ENCODE results near the gene ZDHHC23.

Gene ZDHHC23

GRCh38 chr3:113947372-113948014 is at the start of gene ZDHHC23:
ZDHHC23 (plus strand) TSS chr3:113948013; CDS start chr3:113948803, 790 bp downstream.
- peak; percentile 4 to 53 (median 15) for DNase-seq (ENCODE audit: low read depth in 2 of 3, low spot score in 1 of 3)

GRCh38 chr3:113898892-113899291 is 48.9 kb upstream of the ZDHHC23 start:
- no peak for DNase-seq (ENCODE audit: low read depth in 2 of 3, low spot score in 1 of 3)

DNA sequence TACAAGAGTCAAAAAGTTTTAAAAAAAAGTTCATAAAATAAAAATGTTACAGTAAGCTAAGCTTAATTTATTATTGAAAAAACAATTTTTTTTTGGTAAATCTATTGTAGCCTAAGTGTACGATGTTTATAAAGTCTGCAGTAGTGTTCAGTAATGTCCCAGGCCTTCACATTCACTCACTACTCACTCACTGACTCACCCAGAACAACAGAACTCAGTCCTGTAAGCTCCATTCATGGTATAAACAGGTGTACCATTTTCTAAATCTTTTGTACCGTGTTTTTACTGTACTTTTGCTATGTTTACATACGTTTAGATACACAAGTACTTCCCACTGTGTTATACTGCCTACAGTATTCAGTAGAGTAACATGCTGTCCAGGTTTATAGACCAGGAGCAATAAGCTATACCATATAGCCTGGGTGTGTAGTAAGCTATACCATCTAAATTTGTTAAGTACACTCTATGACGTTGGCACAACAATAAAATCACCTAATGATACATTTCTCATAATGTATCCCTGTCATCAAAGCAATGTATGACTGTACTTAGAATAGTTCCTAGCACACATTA is 41.2 kb upstream of the ZDHHC23 start:
- DNase-seq (ENCODE audit: low read depth in 2 of 3, low spot score in 1 of 3), result no peak

DNA sequence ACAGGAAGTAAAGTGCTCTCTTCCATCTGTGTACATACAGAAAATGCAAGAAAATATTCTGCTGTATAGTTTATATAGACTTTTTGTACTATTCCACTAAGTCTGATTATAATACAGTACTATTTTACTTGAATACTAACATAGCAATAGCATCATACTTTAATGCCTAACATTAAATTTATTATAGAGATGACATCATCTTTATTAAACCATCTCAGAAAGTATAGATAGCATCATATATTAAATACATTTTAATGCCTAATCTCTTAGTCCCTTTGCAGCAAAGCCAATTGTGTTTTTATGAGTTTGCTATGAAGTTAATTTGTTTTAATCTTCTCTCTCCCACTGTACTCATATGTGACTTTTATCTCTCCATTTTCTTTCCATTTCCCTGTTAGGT is 39.7 kb upstream of the ZDHHC23 start:
- DNase-seq (ENCODE audit: low read depth in 2 of 3, low spot score in 1 of 3), result no peak

DNA sequence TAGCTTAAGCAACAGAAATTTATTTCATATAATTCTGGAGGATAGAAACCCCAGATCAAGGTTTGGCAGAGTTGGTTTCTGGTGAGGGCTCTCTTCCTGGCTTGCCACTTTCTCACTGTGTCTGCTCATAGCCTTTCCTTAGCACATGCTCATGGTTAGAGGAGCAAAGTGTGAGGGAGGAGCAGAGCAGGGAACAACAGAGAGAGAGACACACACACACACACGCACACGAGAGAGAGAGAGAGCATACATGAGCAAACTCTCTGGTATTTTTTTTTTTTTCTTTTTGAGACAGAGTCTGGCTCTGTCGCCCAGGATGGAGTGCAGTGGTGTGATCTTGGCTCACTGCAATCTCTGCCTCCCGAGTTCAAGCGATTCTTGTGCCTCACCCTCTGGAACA is 36.8 kb upstream of the ZDHHC23 start:
- no peak for DNase-seq (ENCODE audit: low read depth in 2 of 3, low spot score in 1 of 3)

DNA sequence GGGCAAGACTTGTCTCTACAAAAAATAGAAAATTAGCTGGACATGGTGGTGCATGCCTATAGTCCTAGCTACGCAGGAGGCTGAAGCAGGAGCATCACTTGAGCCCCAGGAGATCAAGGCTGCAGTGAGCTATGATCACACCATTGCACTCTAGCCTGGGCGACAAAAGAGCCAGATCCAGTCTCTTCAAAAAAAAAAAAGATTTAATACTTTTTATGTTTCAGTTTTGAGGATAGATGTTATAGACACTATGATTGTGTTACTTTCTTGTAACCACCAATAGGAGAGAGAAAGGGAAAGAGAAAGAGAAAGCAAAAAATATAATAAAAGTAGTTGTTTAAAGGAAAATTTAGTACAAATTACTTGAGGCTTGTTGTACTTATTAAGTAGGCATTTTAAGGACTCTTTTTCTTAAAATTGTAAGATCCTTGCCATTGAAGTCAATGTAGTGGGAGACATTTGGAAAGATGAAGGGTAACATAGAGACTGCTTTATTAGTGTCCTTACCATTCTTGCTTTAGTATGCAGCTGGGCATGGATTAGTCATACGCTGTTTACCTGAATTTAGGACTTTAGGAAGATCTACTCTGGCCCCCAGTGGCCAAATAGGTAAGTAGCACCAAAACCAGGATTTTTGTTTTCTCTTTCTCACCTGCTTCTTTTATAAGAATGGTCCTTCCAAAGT is 35.1 kb upstream of the ZDHHC23 start:
- peak in 1 of 3 donors; percentile 14 for DNase-seq (ENCODE audit: low read depth in 2 of 3, low spot score in 1 of 3)

- no peak for DNase-seq (ENCODE audit: low read depth in 2 of 3, low spot score in 1 of 3)
These were observed 33.2 kb upstream of the ZDHHC23 start for GRCh38 chr3:113914646-113915045.

- DNase-seq (ENCODE audit: low read depth in 2 of 3, low spot score in 1 of 3), result no peak
These were observed 20.3 kb upstream of the ZDHHC23 start for GRCh38 chr3:113927556-113927955.

DNA sequence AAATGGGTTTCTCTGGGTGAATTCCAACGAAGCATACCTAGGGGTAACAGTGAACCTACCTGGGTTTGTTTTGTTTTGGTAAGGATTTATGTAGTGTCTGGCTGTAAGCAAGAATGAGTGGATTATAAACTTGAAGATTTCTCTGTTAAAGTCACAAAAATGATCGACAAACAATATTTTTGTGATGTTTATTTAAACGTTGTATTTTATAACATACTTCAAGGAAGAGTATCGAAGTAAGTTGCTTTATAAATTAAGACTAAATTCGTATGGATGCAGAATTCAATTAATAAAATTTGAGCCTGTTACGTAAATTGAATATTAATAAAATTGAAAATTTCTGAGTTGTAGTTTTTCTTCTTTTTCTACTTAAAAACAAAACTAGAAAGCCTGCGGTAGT is 982 bp upstream of the ZDHHC23 start:
- no peak for DNase-seq (ENCODE audit: low read depth in 2 of 3, low spot score in 1 of 3)

DNA sequence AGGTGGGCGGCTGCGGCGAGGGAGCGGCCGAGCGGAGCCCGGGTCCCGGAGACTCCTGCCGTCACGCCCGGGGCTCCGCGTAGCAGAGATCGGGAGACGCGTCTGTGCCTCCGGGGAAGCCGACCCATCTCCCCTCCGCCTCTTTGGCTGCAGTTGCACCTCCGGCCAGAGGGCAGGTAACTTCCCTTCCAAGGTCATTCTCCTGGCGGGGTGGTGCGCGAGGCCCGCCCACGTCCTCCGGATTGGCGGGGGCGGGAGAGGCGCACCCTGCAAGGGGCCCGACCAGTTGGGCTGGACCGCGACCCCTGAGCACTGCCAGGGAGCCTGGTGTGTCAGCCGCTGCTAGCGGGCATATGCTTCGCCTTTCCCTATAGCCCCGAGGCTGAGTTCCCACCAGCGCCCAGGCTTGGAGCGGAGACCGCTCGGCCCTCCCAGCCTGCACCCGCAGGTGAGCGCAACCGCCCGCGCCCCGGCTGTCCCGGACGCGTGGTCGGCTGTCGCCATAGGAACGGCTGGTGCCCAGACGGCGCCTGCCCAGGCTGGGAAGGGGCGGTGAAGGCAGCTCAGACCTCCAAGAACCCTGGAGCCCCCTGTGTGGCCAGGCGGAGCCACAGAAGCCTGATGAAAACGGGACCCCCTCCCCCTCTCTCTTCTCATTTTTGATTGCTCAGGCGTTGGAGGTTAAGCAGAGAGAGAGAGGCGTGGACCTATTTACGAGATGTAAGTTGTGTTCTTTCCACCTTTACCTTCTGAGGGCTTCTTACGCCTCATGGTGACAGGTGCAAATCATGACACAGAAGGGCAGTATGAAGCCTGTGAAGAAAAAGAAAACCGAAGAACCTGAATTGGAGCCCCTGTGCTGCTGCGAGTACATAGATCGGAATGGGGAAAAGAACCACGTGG is 453 bp downstream of the ZDHHC23 start:
- peak in 2 of 3 donors; percentile 1 to 5 for DNase-seq (ENCODE audit: low read depth in 2 of 3, low spot score in 1 of 3)

DNA sequence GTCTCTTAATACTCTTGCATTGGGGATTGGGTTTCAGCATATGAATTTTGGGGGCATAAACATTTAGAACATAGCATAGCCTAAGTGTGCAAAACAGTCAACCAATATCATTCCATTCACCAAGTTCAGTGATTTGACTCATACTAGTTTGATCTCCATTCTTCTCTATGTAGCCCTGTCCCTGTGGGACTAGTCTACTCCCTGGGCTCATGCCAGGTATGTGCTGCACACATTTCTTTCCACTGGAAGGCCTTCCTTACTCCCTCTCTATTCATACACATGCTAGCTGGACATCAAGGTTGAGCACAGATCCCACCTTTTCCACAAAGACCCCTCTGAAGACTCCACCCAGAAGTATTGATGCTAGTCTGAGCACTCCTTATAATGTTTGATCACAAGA is 5.1 kb downstream of the ZDHHC23 start:
- DNase-seq (ENCODE audit: low read depth in 2 of 3, low spot score in 1 of 3), result no peak

- DNase-seq (ENCODE audit: low read depth in 2 of 3, low spot score in 1 of 3), result no peak
These were observed 5.9 kb downstream of the ZDHHC23 start for GRCh38 chr3:113953677-113954076.

DNA sequence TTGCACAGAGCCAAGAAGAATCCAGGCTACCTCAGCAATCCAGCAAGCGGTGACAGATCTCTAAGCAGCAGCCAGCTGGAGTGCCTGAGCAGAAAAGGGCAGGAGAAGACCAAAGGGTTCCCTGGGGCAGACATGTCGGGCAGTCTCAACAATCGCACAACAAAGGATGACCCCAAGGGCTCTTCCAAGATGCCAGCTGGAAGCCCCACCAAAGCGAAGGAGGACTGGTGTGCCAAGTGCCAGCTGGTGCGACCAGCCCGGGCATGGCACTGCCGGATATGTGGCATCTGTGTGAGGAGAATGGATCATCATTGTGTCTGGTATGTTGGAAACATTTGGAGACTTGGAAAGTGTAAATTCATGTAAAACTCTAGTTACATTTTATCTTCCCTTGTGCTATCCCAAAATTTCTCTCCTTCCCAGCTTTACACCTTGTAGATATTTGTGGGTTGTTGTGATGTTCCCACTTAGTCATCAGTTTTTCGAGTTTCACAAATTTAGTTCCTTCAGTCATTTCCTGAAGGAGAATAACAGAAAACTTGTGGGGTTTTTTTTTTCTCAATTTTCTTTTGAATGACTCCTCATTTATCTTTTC is 6.4 kb downstream of the ZDHHC23 start:
- no peak for DNase-seq (ENCODE audit: low read depth in 2 of 3, low spot score in 1 of 3)

DNA sequence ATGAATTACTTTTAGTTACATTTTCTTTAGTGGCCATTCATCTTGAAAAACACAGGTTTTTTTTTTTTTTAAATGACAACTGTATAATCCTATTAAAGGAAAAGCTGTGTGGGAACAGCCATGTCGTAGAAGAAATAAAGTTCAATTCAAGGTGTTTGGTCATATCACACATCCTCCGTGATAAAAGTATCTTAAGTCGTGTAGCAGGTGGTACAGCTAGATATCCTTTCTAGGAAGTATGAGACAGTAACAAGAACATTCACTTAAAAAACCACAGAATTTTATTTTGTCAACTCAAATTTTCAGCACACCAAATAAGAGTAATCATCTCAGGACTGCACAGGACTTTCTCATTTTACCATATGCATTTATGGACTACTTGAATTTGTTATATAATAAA is 16.1 kb downstream of the ZDHHC23 start:
- DNase-seq (ENCODE audit: low read depth in 2 of 3, low spot score in 1 of 3), result no peak

- DNase-seq (ENCODE audit: low read depth in 2 of 3, low spot score in 1 of 3), result no peak
These were observed 18.4 kb downstream of the ZDHHC23 start for GRCh38 chr3:113966172-113966571.

GRCh38 chr3:113968986-113969385 is 21.2 kb downstream of the ZDHHC23 start:
- no peak for DNase-seq (ENCODE audit: low read depth in 2 of 3, low spot score in 1 of 3)

- no peak for DNase-seq (ENCODE audit: low read depth in 2 of 3, low spot score in 1 of 3)
These were observed 30.0 kb downstream of the ZDHHC23 start for GRCh38 chr3:113977822-113978221.

GRCh38 chr3:113979916-113980315 is 32.1 kb downstream of the ZDHHC23 start:
- no peak for DNase-seq (ENCODE audit: low read depth in 2 of 3, low spot score in 1 of 3)

DNA sequence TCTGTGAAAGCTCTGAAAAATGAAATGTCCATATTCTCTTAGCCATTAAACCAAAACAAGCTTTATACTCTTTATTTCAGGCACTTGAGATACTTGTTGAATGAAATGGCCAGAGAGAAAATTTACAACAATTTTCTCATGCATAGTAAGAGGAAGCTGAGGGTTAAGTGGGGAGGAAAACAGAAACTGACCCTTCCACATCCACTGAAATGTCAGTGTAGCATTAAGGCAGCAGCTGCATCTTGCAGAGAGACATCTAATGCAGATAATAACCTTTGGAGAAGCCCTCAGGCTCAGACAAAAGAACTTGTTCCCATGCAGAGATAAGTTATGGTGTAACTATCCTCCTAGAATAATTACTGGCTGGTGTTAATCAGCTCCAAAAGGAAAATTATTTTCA is 34.0 kb downstream of the ZDHHC23 start:
- DNase-seq (ENCODE audit: low read depth in 2 of 3, low spot score in 1 of 3), result no peak

- no peak for DNase-seq (ENCODE audit: low read depth in 2 of 3, low spot score in 1 of 3)
These were observed 35.7 kb downstream of the ZDHHC23 start for GRCh38 chr3:113983544-113983943.

DNA sequence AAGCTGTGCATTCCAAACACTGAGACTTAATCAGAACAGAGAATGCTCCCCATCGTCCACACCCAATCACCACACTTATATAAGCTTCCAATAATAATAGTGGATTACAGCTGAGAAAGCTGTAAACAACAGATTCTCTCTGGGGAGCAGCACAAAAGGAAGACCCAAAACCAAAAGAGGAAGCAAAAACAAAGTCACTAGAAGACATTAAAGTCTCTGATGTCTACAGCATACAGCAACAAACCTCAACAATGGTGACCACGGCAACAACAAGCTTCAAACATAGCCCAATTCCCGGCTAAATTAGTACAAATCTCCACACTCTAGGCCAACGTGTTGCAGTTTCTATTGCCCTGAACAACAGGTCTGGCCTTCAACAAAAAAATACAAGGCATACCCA is 37.7 kb downstream of the ZDHHC23 start:
- no peak for DNase-seq (ENCODE audit: low read depth in 2 of 3, low spot score in 1 of 3)
